Pancreas (tissue), 10 donors: ENCODE results near the gene MRAP. TPM values are rescaled to one million over a fixed set of nuclear protein-coding genes. Genes with fewer than 3 reads are reported as not detected.

ENCODE experiments used
- ATAC-seq, 4 donors: fragments of 200-7000 bp; cut with Tn5 transposase; one replicate each; pipeline versions ENCODE4 v1.8.0 to v1.9.1; 2020; ENCODE audit warnings: mild to moderate bottlenecking in 4 of 4, moderate library complexity in 4 of 4
- DNase-seq, 6 donors: peaks; one replicate each; pipeline ENCODE4 v3.0.0-alpha.2; 2020
- FAIRE-seq: peaks from 2 replicates; lab custom pipeline; 2012; peaks lifted over from hg19 to GRCh38; lab: Jason Lieb, UNC
- H3K27ac ChIP-seq, 4 donors: fragments of 200-600 bp; sonication (generic); 1 replicate in 3 of 4; 2 replicates in 1 of 4; pipeline versions ENCODE4 v1.5.0 to v1.8.0; 2020
- H3K27me3 ChIP-seq, 4 donors: fragments of 200-600 bp; one replicate each; pipeline ENCODE4 v1.8.0; 2021
- H3K36me3 ChIP-seq, 3 donors: fragments of 200-600 bp; sonication (generic) in 1 of 3; one replicate each; pipeline versions ENCODE4 v1.5.0 to v1.8.0; 2020 to 2021
- H3K4me1 ChIP-seq, 3 donors: fragments of 200-600 bp; one replicate each; pipeline ENCODE4 v1.8.0; 2021
- H3K4me3 ChIP-seq, 4 donors: fragments of 200-600 bp; sonication (generic) in 2 of 4; one replicate each; pipeline versions ENCODE4 v1.5.0 to v1.8.0; 2020 to 2021
- H3K9me3 ChIP-seq, 4 donors: fragments of 200-600 bp; one replicate each; pipeline ENCODE4 v1.8.0; 2021
- CTCF ChIP-seq, 4 donors: fragments of 200-600 bp; sonication (generic) in 3 of 4; IDR thresholded peaks; one replicate each; pipeline versions ENCODE4 v1.5.0 to v1.8.0; 2021; ENCODE audit warnings: antibody characterized with exemption in 4 of 4
- WGBS, 2 donors: extraction: QIAGEN DNeasy Blood & Tissue Kit; methylation state at CpG; one replicate each; pipeline ENCODE4 v1.1.7; 2013; 5-methylcytosine and 5-hydroxymethylcytosine counted together
- intact Hi-C, 3 donors: fragments of 100-400 bp; cut with DNase I; formaldehyde crosslinking; loops; one replicate each; pipeline versions ENCODE4 v1.11.1 to v1.14.2; 2022
- polyA plus RNA-seq, 2 donors: library from polyadenylated mRNA; stranded (reverse); fragments of 200-250 nt; gene quantifications; one replicate each; pipeline ENCODE4 v1.2.3, GENCODE V29; 2013
- total RNA-seq, 6 donors: library from RNA; stranded (reverse); fragmentation: NEBNext Ultra II Directional in 4 of 6; extraction: Animal tissue kit (Norgen Biotek cat#: 25700) in 4 of 6; gene quantifications; one replicate each; pipeline versions ENCODE4 v1.2.1 to v1.2.4, GENCODE V29; 2021 to 2023
- donor health status: healthy with polysubstance abuse.
- donor health status: DM: no; HTN: no; CAD: no; lungs with moderate emphysema.
- donor health status: DM: no; HTN: no; CAD: no.
- donor health status: control.
- donor health status: control.
- donor health status: Bipolar disorder and iron deficiency.
- donor health status: DM: yes; HTN: yes; CAD: no.
- donor health status: DM: no; HTN: no; CAD: no.
- donor health status: DM: no; HTN: no; CAD: no.
- donor health status: DM: yes; HTN: yes; CAD: no.

Gene MRAP
- total and polyA plus RNA-seq, 8 donors, result 0.23 to 1.0 (median 0.28) TPM; not detected in 5

- H3K27me3 ChIP-seq, result no peaks in the 10 kb centered on the region
- no peak for DNase-seq
- no peak for ATAC-seq
- 88 to 91% methylated on average over 3 of the region's 3 CpGs for WGBS, 2 donors
- FAIRE-seq, result no peak
- no peaks in the 10 kb centered on the region for H3K9me3 ChIP-seq
- no peaks in the 10 kb centered on the region for H3K4me1 ChIP-seq
- H3K4me3 ChIP-seq, result no peak overlapping the region
- H3K36me3 ChIP-seq, result peaks cover 0 to 20% (median 7%) of the 10 kb centered on the region in 3 donors
- TF ChIP-seq CTCF (IDR thresholded peaks at IDR 0.05), result no peak
- intact Hi-C loops, result no loop called here
- H3K27ac ChIP-seq, result no peak overlapping the region
Measured at GRCh38 chr21:32329776-32330175, 31.1 kb downstream of the MRAP start.

GRCh38 chr21:32330784-32331311, 32.2 kb downstream of the MRAP start:
- intact Hi-C loops, result no loop called here
- 94 to 97% methylated on average over 4 of the region's 4 CpGs for WGBS, 2 donors
- H3K27ac ChIP-seq, result no peak overlapping the region
- no peaks in the 10 kb centered on the region for H3K9me3 ChIP-seq
- no peak for TF ChIP-seq CTCF (IDR thresholded peaks at IDR 0.05)
- FAIRE-seq (no peak), DNase-seq (no peak), ATAC-seq (no peak)
- no peaks in the 10 kb centered on the region for H3K4me1 ChIP-seq
- no peaks in the 10 kb centered on the region for H3K27me3 ChIP-seq
- no peak overlapping the region for H3K4me3 ChIP-seq
- peaks cover 0 to 18% (median 12%) of the 10 kb centered on the region in 3 donors for H3K36me3 ChIP-seq

- H3K27me3 ChIP-seq, result no peaks in the 10 kb centered on the region
- TF ChIP-seq CTCF (IDR thresholded peaks at IDR 0.05), result no peak
- intact Hi-C loops, result no loop called here
- FAIRE-seq, result no peak
- no peaks in the 10 kb centered on the region for H3K9me3 ChIP-seq
- H3K36me3 ChIP-seq, result peaks cover 0 to 18% (median 12%) of the 10 kb centered on the region in 3 donors
- no peaks in the 10 kb centered on the region for H3K4me1 ChIP-seq
- H3K27ac ChIP-seq, result no peak overlapping the region
- 89 to 94% methylated on average over 9 of the region's 9 CpGs for WGBS, 2 donors
- ATAC-seq, result no peak
- H3K4me3 ChIP-seq, result no peak overlapping the region
- DNase-seq, result no peak
Measured at GRCh38 chr21:32331444-32332305, 33.0 kb downstream of the MRAP start.

GRCh38 chr21:32332463-32332951, 33.9 kb downstream of the MRAP start:
- Histone ChIP-seq H3K27me3 (no peaks in the 10 kb centered on the region), H3K27ac (no peak overlapping the region), H3K9me3 (no peaks in the 10 kb centered on the region), H3K36me3 (peaks cover 0 to 22% (median 12%) of the 10 kb centered on the region in 3 donors), H3K4me3 (no peak overlapping the region), H3K4me1 (no peaks in the 10 kb centered on the region)
- ATAC-seq (no peak), FAIRE-seq (peak; percentile 69), DNase-seq (no peak)
- intact Hi-C loops, result no loop called here
- TF ChIP-seq CTCF (IDR thresholded peaks at IDR 0.05), result no peak
- 92 to 95% methylated on average over 1 of the region's 1 CpG for WGBS, 2 donors
